OCI-LY1 (cell line): ENCODE measurements around the gene ELMO1.

Experiments
- H2AFZ ChIP-seq: fragments of 200-600 bp; sonication (generic), shearing (Covaris generic); 2 replicates; pipeline ENCODE4 v1.6.0; 2014; ENCODE audit warnings: antibody characterized with exemption, mild to moderate bottlenecking, low read length
- H3F3A ChIP-seq: fragments of 200-600 bp; sonication (generic), shearing (Covaris generic); 2 replicates; pipeline ENCODE4 v1.6.0; 2014; ENCODE audit warnings: mild to moderate bottlenecking, antibody characterized with exemption, low read length, moderate library complexity; ENCODE audit not compliant: insufficient read depth
- H3K27ac ChIP-seq: fragments of 200-600 bp; sonication (generic); 2 replicates; pipeline ENCODE4 v1.5.1; 2014; ENCODE audit warnings: low read length, mixed run types, mild to moderate bottlenecking, low read depth; ENCODE audit not compliant: poor library complexity, severe bottlenecking
- H3K27me3 ChIP-seq: fragments of 200-600 bp; sonication (generic); 2 replicates; pipeline ENCODE4 v1.6.0; 2014; ENCODE audit warnings: antibody characterized with exemption, mild to moderate bottlenecking, low read length, moderate library complexity; ENCODE audit not compliant: insufficient read depth
- H3K36me3 ChIP-seq: fragments of 200-600 bp; sonication (generic); 2 replicates; pipeline ENCODE4 v1.6.1; 2014; ENCODE audit warnings: mild to moderate bottlenecking, antibody characterized with exemption, low read length, moderate library complexity, mixed read lengths; ENCODE audit not compliant: insufficient read depth
- H3K4me1 ChIP-seq: fragments of 200-600 bp; sonication (generic); 2 replicates; pipeline ENCODE4 v1.5.1; 2014; ENCODE audit warnings: mild to moderate bottlenecking, low read length, moderate library complexity; ENCODE audit not compliant: insufficient read depth, severe bottlenecking
- H3K4me2 ChIP-seq: fragments of 200-600 bp; sonication (generic), shearing (Covaris generic); 2 replicates; pipeline ENCODE4 v1.6.1; 2014; ENCODE audit warnings: low read length
- H3K4me3 ChIP-seq: fragments of 200-600 bp; sonication (generic); 2 replicates; pipeline ENCODE4 v1.5.1; 2014; ENCODE audit warnings: low read length, low read depth, mild to moderate bottlenecking, mixed read lengths; ENCODE audit not compliant: poor library complexity, severe bottlenecking
- H3K79me2 ChIP-seq: fragments of 200-600 bp; shearing (Covaris generic); 2 replicates; pipeline ENCODE4 v1.6.1; 2016; ENCODE audit warnings: mixed run types, low read length, mixed read lengths; ENCODE audit not compliant: insufficient read depth
- H3K9ac ChIP-seq: fragments of 200-600 bp; sonication (generic), shearing (Covaris generic); 2 replicates; pipeline ENCODE4 v1.6.1; 2014; ENCODE audit warnings: mild to moderate bottlenecking, low read length, mixed read lengths
- H3K9me2 ChIP-seq: fragments of 200-600 bp; sonication (generic), shearing (Covaris generic); 2 replicates; pipeline ENCODE4 v1.6.1; 2014; ENCODE audit warnings: low read depth, mild to moderate bottlenecking, low read length, mixed read lengths
- H3K9me3 ChIP-seq: fragments of 200-600 bp; shearing (Covaris generic); 2 replicates; pipeline ENCODE4 v1.6.1; 2014; ENCODE audit warnings: low read length, mixed read lengths
- H4K20me1 ChIP-seq: fragments of 200-600 bp; sonication (generic), shearing (Covaris generic); 2 replicates; pipeline ENCODE4 v1.6.0; 2016; ENCODE audit warnings: mild to moderate bottlenecking, low read length; ENCODE audit not compliant: insufficient read depth
- CTCF ChIP-seq: fragments of 200-600 bp; sonication (generic), shearing (Covaris generic); IDR thresholded peaks from 2 replicates; pipeline ENCODE4 v1.5.1; 2017; ENCODE audit warnings: mild to moderate bottlenecking, antibody characterized with exemption, low read length, moderate library complexity, mixed read lengths
- EZH2 ChIP-seq: fragments of 200-600 bp; sonication (generic), shearing (Covaris generic); IDR thresholded peaks from 2 replicates; pipeline ENCODE4 v1.8.0; 2017; ENCODE audit warnings: borderline replicate concordance, mixed run types, mild to moderate bottlenecking, antibody characterized with exemption, low read length, moderate library complexity, mixed read lengths

The ELMO1 gene

GRCh38 chr7:37442268-37442667, 6.4 kb downstream of the ELMO1 start:
- Histone ChIP-seq H3K9me3 (no peaks in the 10 kb centered on the region), H4K20me1 (no peaks in the 10 kb centered on the region), H2AFZ (no peak overlapping the region), H3K4me2 (no peak overlapping the region), H3K9me2 (no peaks in the 10 kb centered on the region), H3K9ac (no peak overlapping the region), H3K27me3 (peaks cover 12% of the 10 kb centered on the region), H3K27ac (no peak overlapping the region), H3F3A (no peaks in the 10 kb centered on the region), H3K79me2 (no peaks in the 10 kb centered on the region), H3K4me3 (no peak overlapping the region), H3K4me1 (no peaks in the 10 kb centered on the region), H3K36me3 (no peaks in the 10 kb centered on the region)
- TF ChIP-seq CTCF = no peak
- no peak for TF ChIP-seq EZH2

- H3K4me1 ChIP-seq = no peaks in the 10 kb centered on the region
- no peak overlapping the region for H2AFZ ChIP-seq
- H3K36me3 ChIP-seq = no peaks in the 10 kb centered on the region
- no peaks in the 10 kb centered on the region for H4K20me1 ChIP-seq
- no peaks in the 10 kb centered on the region for H3K9me2 ChIP-seq
- no peak overlapping the region for H3K4me3 ChIP-seq
- no peaks in the 10 kb centered on the region for H3K9me3 ChIP-seq
- H3K27ac ChIP-seq = no peak overlapping the region
- no peak overlapping the region for H3K9ac ChIP-seq
- H3K4me2 ChIP-seq = no peak overlapping the region
- TF ChIP-seq EZH2 = no peak
- peaks cover 11% of the 10 kb centered on the region for H3K27me3 ChIP-seq
- H3F3A ChIP-seq = no peaks in the 10 kb centered on the region
- no peaks in the 10 kb centered on the region for H3K79me2 ChIP-seq
Observed at GRCh38 chr7:37441816-37442215, 6.8 kb downstream of the ELMO1 start.

- H3K27ac ChIP-seq = no peak overlapping the region
- H3K4me2 ChIP-seq = no peak overlapping the region
- H4K20me1 ChIP-seq = no peaks in the 10 kb centered on the region
- H3K36me3 ChIP-seq = no peaks in the 10 kb centered on the region
- no peaks in the 10 kb centered on the region for H3F3A ChIP-seq
- H3K4me1 ChIP-seq = no peaks in the 10 kb centered on the region
- no peaks in the 10 kb centered on the region for H3K9me3 ChIP-seq
- H3K79me2 ChIP-seq = no peaks in the 10 kb centered on the region
- H3K4me3 ChIP-seq = no peak overlapping the region
- H3K9ac ChIP-seq = no peak overlapping the region
- peaks cover 7% of the 10 kb centered on the region for H3K27me3 ChIP-seq
- no peaks in the 10 kb centered on the region for H3K9me2 ChIP-seq
- TF ChIP-seq CTCF = no peak
- TF ChIP-seq EZH2 = no peak
- H2AFZ ChIP-seq = no peak overlapping the region
Observed at GRCh38 chr7:37441386-37441760, 7.3 kb downstream of the ELMO1 start.

- Histone ChIP-seq H3K9ac (no peak overlapping the region), H3K4me2 (no peak overlapping the region), H3K36me3 (no peaks in the 10 kb centered on the region), H3K9me2 (no peaks in the 10 kb centered on the region), H3K27ac (no peak overlapping the region), H2AFZ (no peak overlapping the region), H4K20me1 (no peaks in the 10 kb centered on the region), H3K79me2 (no peaks in the 10 kb centered on the region), H3K4me3 (no peak overlapping the region), H3K27me3 (peaks cover 4% of the 10 kb centered on the region), H3F3A (no peaks in the 10 kb centered on the region), H3K4me1 (no peaks in the 10 kb centered on the region), H3K9me3 (no peaks in the 10 kb centered on the region)
- TF ChIP-seq CTCF = no peak
- TF ChIP-seq EZH2 = no peak
Observed at GRCh38 chr7:37440738-37441385, 7.8 kb downstream of the ELMO1 start.
